Activated naive CD4-positive, alpha-beta T cell treated with anti-CD3 and anti-CD28 coated beads for 36 hours (primary cell): ENCODE data around the gene CTSA. TPM values are rescaled to one million over a fixed set of nuclear protein-coding genes. Genes with fewer than 3 reads are reported as not detected.
A peak's percentile ranks its signal among the peaks of the same experiment; 100 is the strongest.
"Not testable (repeated sequence)": the region's sequence is repeated elsewhere in the genome, so short reads cannot be mapped to it uniquely, and the experiment has no call there.

Source experiments
- CTCF ChIA-PET: fragments of 350-600 bp; sonication (Branson Sonifier 250); formaldehyde crosslinking; loops from one replicate; lab custom pipeline; 2021; ENCODE audit warnings: antibody characterized with exemption; lab: Charles Lee
- DNase-seq: peaks from one replicate; pipeline ENCODE4 v3.0.0-alpha.2; 2020
- H3K27ac Mint-ChIP-seq: one replicate; pipeline ENCODE4 v1.8.0; 2021; ENCODE audit warnings: mild to moderate bottlenecking, mixed read lengths
- H3K27me3 Mint-ChIP-seq: one replicate; pipeline ENCODE4 v1.8.0; 2021; ENCODE audit warnings: low read depth, mixed read lengths
- H3K36me3 Mint-ChIP-seq: one replicate; pipeline ENCODE4 v1.8.0; 2021; ENCODE audit warnings: low read depth, mixed read lengths
- H3K4me1 Mint-ChIP-seq: one replicate; pipeline ENCODE4 v1.8.0; 2021; ENCODE audit warnings: low read depth, mixed read lengths
- H3K4me3 Mint-ChIP-seq: one replicate; pipeline ENCODE4 v1.8.0; 2021; ENCODE audit warnings: mild to moderate bottlenecking, moderate library complexity, mixed read lengths
- H3K9me3 Mint-ChIP-seq: one replicate; pipeline ENCODE4 v1.8.0; 2021; ENCODE audit warnings: mixed read lengths
- intact Hi-C: fragments of 100-400 bp; cut with micrococcal nuclease; formaldehyde crosslinking; loops from one replicate; pipeline ENCODE4 v1.15.1; 2023
- total RNA-seq, 2 experiments: library from RNA; stranded (reverse); gene quantifications; one replicate each; pipeline ENCODE4 v1.2.3, GENCODE V29; 2021

Gene CTSA
- total RNA-seq, 2 experiments from 2014 or later: 28.7 to 31.5 TPM

DNA sequence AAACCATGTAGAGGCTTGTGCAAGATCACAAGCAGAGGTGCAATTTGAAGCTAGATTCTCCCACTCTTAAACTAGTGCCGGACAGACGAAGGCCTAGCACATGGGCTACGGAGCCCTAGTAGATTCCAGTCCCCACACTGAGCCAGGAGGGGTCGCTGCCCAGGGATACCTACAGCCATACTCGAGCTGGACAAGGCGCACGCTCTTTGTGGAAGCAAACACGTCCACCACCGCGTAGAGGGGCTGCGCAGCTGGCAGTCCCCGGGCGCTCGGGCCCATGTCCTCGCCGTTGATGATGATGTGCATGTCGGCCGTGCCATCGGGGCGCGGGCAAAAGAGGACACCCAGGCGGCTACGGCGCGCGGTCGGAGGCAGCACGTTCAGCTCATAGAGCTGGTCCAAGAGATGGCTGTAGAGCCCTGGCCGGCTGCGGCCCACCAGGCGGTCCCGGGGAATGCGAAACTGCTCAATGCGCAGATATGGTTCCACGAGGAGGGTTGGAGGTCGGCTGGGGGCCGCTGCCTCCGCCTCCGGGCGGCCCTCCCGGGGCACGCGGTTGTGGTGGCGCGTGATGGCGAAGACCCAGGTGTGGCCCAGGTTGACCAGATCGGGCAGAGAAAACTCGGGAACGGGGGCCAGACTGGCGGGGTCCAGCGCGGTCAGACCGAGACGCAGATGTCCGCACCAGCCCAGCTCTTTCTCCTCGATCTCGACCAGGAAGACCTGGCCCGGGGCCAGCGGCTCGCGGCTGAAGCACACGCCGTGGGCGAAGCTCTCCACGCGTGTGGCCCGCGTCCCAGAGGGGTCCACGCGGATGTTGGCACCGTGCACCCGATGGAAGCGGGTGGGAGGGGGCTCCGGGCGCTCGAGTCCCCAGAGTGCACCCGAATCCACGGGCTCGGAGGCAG lies 804 bp upstream of the CTSA start:
- intact Hi-C loops: loop anchor here (2.0 kb wide), 3 partner anchors 34 to 66 kb away; partner anchors contain the start of genes ACOT8, SNX21 and ZSWIM3
- peak; percentile 63 for DNase-seq
- H3K27me3 Mint-ChIP-seq: no peaks in the 10 kb centered on the region
- peak overlapping the region; percentile 89 for H3K4me3 Mint-ChIP-seq
- no peaks in the 10 kb centered on the region for H3K9me3 Mint-ChIP-seq
- CTCF ChIA-PET: interaction anchor here (1.1 to 2.3 kb wide), 8 partner anchors 10 to 91 kb away, joined by 3 to 8 read pairs (median 5); no protein-coding TSS in a partner anchor
- peaks cover 30% of the 10 kb centered on the region for H3K4me1 Mint-ChIP-seq
- peak overlapping the region; percentile 50 for H3K27ac Mint-ChIP-seq
- H3K36me3 Mint-ChIP-seq: peaks cover 5% of the 10 kb centered on the region

DNA sequence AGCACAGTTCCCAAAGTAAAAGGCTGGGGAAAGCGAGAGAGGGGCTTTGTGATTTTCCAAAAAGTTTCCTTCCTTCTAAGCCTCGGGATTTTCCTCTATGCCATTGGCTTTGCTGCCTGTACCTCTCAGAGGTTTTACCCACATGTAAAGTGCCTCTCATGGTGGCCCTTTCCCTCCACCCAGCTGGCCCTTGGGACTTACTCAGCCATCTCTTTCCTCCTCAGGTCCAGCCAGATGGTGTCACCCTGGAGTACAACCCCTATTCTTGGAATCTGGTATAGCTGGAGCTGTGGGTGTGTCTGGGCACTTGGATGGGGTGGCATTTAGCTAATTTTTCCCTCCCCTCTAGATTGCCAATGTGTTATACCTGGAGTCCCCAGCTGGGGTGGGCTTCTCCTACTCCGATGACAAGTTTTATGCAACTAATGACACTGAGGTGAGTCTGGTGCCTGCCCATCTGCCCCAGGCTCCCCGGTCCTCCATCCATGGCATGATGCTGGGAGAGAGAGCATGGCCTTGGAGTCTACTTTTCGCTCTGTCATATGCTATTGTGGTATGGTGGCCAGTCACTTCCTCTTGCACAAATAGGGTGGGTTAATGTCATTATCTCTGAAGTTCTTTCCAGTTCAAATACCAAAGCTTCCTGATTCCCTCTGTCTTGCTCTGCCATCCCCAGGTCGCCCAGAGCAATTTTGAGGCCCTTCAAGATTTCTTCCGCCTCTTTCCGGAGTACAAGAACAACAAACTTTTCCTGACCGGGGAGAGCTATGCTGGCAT lies 1.1 kb downstream of the CTSA start:
- CTCF ChIA-PET: interaction anchor here (0.9 to 1.4 kb wide), 4 partner anchors 8 to 657 kb away, joined by 3 to 5 read pairs (median 4); no protein-coding TSS in a partner anchor
- intact Hi-C loops: no loop called here
- Mint-ChIP-seq H3K27me3 (no peaks in the 10 kb centered on the region), H3K36me3 (peaks cover 5% of the 10 kb centered on the region), H3K9me3 (no peaks in the 10 kb centered on the region), H3K4me3 (peak overlapping the region; percentile 89), H3K4me1 (peaks cover 22% of the 10 kb centered on the region), H3K27ac (no peak overlapping the region)
- DNase-seq: no peak

DNA sequence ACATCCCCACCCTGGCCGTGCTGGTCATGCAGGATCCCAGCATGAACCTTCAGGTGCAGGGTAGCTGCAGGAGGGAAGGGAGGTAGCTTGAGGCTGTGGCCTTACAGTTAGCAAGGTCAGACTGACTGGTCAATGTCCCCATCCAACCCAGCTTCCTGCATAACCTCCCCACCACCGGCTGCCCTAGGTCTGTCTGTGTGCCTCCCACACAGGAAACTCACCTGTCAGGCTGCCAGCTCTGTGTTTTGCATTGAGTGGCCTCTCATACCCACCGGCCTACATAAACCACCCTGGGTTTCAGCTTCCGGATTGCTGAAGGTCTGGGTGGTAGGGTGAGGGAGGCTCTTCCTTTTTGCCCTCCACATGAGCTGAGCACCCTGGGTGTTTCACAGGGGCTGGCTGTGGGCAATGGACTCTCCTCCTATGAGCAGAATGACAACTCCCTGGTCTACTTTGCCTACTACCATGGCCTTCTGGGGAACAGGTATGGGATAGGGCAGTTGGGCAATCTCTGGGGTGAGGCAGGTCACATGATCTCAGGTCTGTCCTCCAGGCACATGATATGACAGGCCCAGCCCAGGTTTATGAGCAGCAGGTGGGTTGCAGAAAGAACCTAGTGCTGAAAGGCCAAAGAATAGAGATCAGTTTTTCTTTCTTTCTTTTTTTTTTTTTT lies 1.8 kb downstream of the CTSA start:
- Mint-ChIP-seq H3K27me3 (no peaks in the 10 kb centered on the region), H3K4me3 (peak overlapping the region; percentile 89), H3K27ac (no peak overlapping the region), H3K9me3 (no peaks in the 10 kb centered on the region), H3K36me3 (peaks cover 5% of the 10 kb centered on the region), H3K4me1 (peaks cover 22% of the 10 kb centered on the region)
- CTCF ChIA-PET: interaction anchor here (0.9 to 1.2 kb wide), 3 partner anchors 7 to 658 kb away, joined by 3 to 5 read pairs (median 4); no protein-coding TSS in a partner anchor
- intact Hi-C loops: no loop called here
- no peak for DNase-seq

DNA sequence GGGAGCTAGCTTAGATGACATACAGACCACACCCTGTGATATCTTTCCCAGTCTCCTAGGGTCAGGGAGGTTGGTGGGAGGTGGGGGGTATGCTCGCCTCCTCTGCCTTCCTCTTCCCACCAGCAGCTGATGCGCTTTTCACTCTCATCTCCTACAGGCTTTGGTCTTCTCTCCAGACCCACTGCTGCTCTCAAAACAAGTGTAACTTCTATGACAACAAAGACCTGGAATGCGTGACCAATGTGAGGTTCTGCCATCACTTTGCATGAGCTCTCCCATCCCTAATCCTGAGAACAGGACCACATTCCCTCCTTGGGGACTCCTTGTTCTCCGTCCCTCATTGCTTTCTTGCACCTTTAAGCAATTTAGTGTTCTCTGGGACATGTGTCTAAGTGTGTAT lies 2.7 kb downstream of the CTSA start:
- intact Hi-C loops: no loop called here

DNA sequence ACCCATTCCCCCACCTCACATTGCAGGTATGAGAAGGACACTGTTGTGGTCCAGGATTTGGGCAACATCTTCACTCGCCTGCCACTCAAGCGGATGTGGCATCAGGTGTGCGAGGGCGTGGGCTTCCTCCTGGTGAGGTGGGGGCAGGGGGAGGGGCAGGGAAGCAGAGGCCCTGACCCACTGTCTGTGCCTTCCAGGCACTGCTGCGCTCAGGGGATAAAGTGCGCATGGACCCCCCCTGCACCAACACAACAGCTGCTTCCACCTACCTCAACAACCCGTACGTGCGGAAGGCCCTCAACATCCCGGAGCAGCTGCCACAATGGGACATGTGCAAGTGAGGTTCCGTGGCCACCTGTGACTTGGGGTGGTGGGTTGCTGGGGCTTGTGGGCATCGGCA lies 3.7 kb downstream of the CTSA start:
- H3K36me3 Mint-ChIP-seq: peaks cover 9% of the 10 kb centered on the region

More for the DNA sequence above, 2.7 kb downstream of the CTSA start:
- CTCF ChIA-PET: no interaction called here
- Mint-ChIP-seq H3K4me1 (peaks cover 22% of the 10 kb centered on the region), H3K27ac (no peak overlapping the region), H3K9me3 (no peaks in the 10 kb centered on the region), H3K36me3 (peaks cover 7% of the 10 kb centered on the region), H3K4me3 (no peak overlapping the region), H3K27me3 (no peaks in the 10 kb centered on the region)
- DNase-seq: no peak

DNA sequence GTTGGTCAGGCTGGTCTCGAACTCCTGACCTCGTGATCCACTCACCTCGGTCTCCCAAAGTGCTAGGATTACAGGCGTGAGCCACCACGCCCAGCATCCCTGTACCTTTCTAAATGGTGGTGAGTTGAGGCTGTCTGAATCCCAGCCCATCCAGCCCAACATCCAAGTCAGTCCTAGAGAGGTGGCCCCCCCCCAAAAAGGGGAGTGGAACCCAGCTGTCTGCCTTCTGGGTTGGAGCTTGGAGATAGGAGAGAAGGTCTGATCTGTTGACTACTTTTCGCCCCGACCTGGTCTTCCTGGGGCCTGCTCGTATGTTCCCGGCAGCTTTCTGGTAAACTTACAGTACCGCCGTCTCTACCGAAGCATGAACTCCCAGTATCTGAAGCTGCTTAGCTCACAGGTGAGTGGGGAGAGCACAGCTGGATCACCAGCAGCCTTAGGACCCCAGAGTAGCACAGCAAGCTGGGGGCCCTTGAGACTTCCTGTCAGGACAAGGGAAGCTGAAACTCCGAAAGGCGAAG lies 5.6 kb downstream of the CTSA start:
- Mint-ChIP-seq H3K4me1 (peaks cover 13% of the 10 kb centered on the region), H3K4me3 (no peak overlapping the region), H3K27ac (no peak overlapping the region), H3K27me3 (no peaks in the 10 kb centered on the region), H3K36me3 (peaks cover 9% of the 10 kb centered on the region), H3K9me3 (no peaks in the 10 kb centered on the region)
- CTCF ChIA-PET: no interaction called here
- intact Hi-C loops: no loop called here
- no peak for DNase-seq

More for the DNA sequence above, 3.7 kb downstream of the CTSA start:
- H3K4me1 Mint-ChIP-seq: peaks cover 18% of the 10 kb centered on the region
- no peak overlapping the region for H3K27ac Mint-ChIP-seq
- H3K9me3 Mint-ChIP-seq: no peaks in the 10 kb centered on the region
- H3K4me3 Mint-ChIP-seq: no peak overlapping the region
- no peak for DNase-seq
- H3K27me3 Mint-ChIP-seq: no peaks in the 10 kb centered on the region
- CTCF ChIA-PET: no interaction called here
- intact Hi-C loops: no loop called here

DNA sequence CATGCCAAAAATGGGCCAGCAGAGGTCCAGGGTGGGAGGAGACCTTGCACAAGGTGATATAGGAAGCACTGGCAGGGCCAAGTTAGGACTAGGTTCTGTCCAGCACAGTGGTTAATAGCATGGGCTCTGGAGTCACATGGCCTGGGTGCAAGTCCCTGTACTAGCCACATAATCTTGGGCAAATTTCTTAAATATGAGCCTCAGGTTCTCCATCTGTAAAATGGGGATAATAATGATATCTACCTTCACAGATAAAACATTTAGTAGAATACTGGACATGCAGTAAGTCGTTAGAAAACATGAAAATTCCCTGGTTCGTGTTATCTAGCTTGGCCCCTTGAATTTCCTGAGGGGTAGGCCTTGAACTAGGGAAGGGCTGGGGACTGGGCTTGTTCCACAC lies 6.2 kb downstream of the CTSA start:
- H3K9me3 Mint-ChIP-seq: no peaks in the 10 kb centered on the region

DNA sequence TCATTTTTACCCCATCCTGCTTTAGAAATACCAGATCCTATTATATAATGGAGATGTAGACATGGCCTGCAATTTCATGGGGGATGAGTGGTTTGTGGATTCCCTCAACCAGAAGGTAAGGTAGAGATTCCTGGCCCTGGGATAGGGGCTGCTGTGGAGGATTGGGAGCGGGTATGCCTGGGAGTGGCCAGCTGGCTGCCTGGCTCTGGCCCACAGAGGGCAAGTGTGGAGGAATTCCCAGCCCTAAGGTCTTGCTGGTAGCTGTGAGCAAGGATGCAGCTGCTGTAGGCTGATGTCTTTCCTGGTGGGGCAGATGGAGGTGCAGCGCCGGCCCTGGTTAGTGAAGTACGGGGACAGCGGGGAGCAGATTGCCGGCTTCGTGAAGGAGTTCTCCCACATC lies 6.6 kb downstream of the CTSA start:
- no peaks in the 10 kb centered on the region for H3K9me3 Mint-ChIP-seq
- peaks cover 4% of the 10 kb centered on the region for H3K4me1 Mint-ChIP-seq
- CTCF ChIA-PET: no interaction called here
- H3K4me3 Mint-ChIP-seq: no peak overlapping the region
- no peak overlapping the region for H3K27ac Mint-ChIP-seq
- DNase-seq: no peak
- H3K36me3 Mint-ChIP-seq: peaks cover 9% of the 10 kb centered on the region
- no peaks in the 10 kb centered on the region for H3K27me3 Mint-ChIP-seq
- intact Hi-C loops: no loop called here

More for the DNA sequence above, 6.2 kb downstream of the CTSA start:
- no peak overlapping the region for H3K4me3 Mint-ChIP-seq
- peaks cover 9% of the 10 kb centered on the region for H3K36me3 Mint-ChIP-seq
- CTCF ChIA-PET: no interaction called here
- intact Hi-C loops: no loop called here
- H3K4me1 Mint-ChIP-seq: peaks cover 8% of the 10 kb centered on the region
- no peak overlapping the region for H3K27ac Mint-ChIP-seq
- no peaks in the 10 kb centered on the region for H3K27me3 Mint-ChIP-seq
- no peak for DNase-seq

DNA sequence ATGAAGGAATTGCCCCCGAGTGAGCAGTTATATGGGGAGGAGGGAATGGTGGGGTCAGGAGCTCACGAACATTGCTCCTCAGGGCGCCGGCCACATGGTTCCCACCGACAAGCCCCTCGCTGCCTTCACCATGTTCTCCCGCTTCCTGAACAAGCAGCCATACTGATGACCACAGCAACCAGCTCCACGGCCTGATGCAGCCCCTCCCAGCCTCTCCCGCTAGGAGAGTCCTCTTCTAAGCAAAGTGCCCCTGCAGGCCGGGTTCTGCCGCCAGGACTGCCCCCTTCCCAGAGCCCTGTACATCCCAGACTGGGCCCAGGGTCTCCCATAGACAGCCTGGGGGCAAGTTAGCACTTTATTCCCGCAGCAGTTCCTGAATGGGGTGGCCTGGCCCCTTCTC lies 7.2 kb downstream of the CTSA start:
- no peak overlapping the region for H3K27ac Mint-ChIP-seq
- H3K4me1 Mint-ChIP-seq: no peaks in the 10 kb centered on the region
- intact Hi-C loops: no loop called here
- no peak for DNase-seq
- CTCF ChIA-PET: no interaction called here
- no peaks in the 10 kb centered on the region for H3K9me3 Mint-ChIP-seq
- H3K4me3 Mint-ChIP-seq: no peak overlapping the region
- H3K36me3 Mint-ChIP-seq: peaks cover 7% of the 10 kb centered on the region
- H3K27me3 Mint-ChIP-seq: no peaks in the 10 kb centered on the region

DNA sequence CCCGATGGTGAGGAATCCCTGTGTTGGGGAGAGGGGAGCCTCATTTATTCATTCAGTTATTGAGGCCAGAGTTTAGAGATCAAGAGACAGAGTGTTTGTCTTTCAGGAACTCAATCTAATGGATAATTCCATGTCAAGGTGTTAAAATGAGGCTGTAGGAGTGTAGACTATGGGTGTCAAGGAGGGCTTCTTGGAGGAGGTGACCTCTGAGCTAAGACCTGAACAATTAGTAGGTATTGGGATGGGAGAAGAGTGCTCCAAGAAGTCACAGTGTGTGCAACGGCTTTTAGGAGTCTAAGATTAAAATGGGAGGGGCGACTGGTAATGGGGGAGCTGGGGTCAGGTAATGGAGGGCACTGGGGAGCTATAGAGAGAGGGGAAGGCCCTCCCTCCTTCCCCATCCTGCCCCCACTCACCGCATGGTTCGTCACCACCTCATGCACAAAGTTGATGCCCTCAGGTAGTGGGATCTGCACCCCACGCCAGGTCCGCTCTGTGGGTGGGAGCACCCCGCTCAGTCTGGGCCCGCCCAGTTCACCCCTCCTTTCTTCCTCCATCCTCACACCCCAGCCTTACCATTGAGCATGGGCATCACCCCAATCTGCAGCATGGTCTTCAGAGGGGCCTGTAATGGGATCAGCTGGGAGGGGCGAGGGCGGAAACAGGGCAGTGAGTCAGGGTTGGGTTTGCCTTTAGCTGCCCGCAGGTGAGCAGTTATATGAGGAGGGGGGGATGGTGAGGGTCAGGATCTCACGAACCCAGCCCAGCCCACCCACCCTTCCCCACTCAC lies 8.1 kb downstream of the CTSA start:
- no peak for DNase-seq
- CTCF ChIA-PET: no interaction called here
- Mint-ChIP-seq H3K27me3 (no peaks in the 10 kb centered on the region), H3K9me3 (no peaks in the 10 kb centered on the region), H3K36me3 (peaks cover 4% of the 10 kb centered on the region), H3K4me1 (no peaks in the 10 kb centered on the region), H3K4me3 (no peak overlapping the region), H3K27ac (no peak overlapping the region)
- intact Hi-C loops: no loop called here

DNA sequence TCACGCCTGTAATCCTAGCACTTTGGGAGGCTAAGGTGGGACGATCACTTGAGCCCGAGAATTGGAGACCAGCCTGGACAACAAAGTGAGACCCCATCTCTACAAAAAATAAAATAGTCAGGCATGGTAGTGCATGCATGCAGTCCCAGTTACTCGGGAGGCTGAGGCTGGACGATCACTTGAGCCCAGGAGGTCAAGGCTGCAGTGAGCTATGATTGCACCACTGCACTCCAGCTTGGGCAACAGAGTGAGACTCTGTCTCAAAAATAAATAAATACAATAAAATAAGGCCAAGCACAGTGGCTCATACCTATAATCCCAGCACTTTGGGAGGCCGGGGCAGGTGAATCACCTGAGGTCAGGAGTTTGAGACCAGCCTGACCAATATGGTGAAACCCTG lies 10.2 kb downstream of the CTSA start:
- H3K9me3 Mint-ChIP-seq, CTCF ChIA-PET: not testable (repeated sequence)

More for the DNA sequence above, 10.2 kb downstream of the CTSA start:
- H3K27ac Mint-ChIP-seq, H3K4me1 Mint-ChIP-seq, intact Hi-C loops, H3K27me3 Mint-ChIP-seq, H3K36me3 Mint-ChIP-seq, H3K4me3 Mint-ChIP-seq, DNase-seq: not testable (repeated sequence)
